Head of caudate nucleus (tissue), 42 donors: ENCODE measurements around the gene PHETA2.

Experiments used
- DNase-seq, 42 donors: peaks; one replicate each; pipeline versions ENCODE4 v3.0.0 to v3.0.0-alpha.2; 2020 to 2021; ENCODE audit warnings: mixed read lengths in 7 of 42
- intact Hi-C: fragments of 100-400 bp; cut with DNase I; formaldehyde crosslinking; loops from one replicate; pipeline ENCODE4 v1.15.0; 2022

PHETA2 gene

DNA sequence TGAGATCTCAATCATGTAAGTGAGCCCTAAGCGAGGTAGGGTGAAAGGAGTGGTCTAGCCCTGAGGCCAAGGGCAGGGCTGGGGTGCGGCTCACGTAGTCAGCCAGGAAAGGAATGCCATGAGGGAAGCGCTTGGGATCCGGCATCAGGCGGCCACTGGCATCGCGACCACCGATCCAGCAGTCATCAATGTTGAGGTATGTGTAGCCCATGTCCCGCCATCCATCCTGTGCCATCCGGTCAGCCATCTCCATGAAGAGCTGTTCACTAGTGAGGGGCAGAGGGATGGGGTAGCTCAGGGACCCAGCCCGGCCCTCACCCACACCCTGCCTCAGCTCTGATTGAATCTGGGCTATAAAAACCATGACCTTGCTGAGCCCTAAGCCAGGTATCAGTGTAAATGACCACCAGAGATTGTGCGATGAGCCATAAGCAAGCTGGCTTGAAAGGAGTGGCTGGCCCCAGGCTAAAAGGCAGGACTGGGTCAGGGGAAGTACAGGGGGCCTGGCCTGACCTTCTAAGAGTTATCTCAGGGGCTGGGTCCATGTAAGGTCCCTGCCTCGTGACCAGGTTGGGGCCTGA is 6.3 kb upstream of the PHETA2 start:
- peak in 2 of 42 donors; percentile 13 to 30 for DNase-seq
- intact Hi-C loops, result no loop called here

DNA sequence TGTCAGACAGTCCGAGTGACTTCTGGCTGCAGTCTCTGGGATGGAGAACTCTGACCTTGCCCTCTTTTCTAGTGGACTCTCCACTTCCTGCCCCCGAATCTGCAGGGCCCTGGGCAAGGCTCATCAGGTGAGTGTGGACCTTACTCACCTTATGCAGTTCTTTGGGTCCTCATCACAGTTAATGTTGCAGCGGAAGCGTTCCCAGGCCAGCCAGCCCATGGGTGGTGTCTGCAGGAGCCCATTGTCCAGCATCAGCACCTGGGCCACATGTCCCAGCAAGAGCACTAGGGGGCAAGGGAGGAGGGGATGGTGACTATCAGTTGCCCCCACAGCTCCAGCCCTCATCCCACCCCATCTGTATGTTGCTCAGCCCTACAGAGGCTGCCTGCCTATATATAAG is 5.8 kb upstream of the PHETA2 start:
- intact Hi-C loops, result no loop called here
- peak in 2 of 42 donors; percentile 6 to 16 for DNase-seq

DNA sequence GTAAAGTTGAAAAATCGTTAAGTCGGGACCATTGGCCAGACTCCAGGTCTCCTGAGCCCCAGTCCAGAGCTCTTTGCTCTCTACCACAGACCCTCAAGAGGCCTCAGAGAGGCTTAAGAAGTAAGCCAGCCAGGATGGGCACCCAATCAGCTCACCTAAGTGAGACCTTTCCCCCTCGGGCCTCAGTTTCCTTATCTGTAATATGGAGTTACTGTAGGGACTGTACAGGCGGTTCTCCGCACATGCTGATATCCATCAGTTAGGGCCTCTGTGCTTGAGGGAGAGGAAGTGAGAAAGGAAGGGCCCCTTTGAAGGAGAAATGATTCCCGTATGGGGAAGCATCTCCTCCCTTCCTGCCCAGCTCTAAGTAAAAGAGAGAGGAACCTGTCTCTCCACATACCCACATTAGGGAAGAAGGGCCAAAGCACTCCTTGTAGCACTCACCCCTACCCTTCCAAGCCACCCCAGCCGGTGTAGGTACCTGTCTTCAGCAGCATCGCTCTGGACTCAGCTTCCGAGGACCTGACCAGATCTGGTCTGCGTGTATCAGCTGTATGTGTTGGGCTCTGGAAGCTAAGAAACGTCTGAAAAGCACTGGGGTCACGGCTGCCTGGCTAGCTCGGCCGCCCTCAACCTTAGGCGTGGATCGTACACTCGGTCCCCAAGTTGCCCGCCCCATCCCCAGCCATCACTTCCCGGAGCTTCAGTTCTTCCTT is 4.1 kb upstream of the PHETA2 start:
- peak in 9 of 42 donors; percentile 10 to 41 (median 30) for DNase-seq
- intact Hi-C loops, result loop anchor here (10.0 kb wide), 1 partner anchor 105 kb away; the partner anchor contains the start of gene SEPTIN3

DNA sequence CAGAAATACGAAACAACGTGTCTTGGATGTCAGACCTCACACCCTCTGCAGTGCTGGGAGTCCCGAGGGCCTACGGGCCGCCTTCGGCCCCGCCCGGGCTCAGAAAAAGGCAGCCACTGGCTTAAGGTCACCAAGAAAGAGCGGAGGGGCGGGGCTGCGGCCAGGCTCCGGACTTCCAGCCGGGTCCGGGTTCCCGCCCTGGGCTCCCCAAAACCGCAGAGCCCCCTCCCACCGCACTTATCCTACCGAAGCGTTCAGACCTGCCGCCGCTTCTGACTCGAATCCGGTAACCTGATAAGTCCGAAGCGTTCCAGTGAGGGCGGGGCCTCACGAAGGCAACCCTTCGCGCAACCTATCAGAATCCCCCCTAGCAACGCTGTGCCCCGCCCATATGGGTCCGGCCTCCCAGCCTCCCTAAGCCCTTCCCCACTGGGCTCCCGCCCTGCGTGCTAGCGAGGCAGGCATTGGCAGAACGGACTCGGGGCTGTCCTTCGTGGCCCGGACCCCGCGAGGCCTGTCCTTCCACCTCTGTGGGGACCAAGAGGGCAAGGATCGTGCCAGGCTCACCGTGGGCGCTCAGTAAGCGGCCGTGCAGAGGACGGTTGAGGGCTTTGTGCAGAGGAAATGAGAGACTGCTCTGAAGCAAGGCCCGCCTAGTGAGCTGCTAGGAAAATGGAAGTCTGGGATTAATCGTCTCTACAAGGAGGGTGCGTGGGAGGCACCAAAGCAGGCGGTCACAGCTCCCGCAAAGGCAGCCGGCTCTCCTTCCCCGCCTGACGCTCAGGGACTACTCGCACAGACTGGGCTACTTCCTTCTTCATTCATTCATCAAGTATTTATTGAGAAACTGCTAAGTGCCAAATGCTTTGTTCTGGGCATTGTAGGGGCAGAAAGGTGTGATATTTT is 3.3 kb upstream of the PHETA2 start, which contains the start of gene NAGA:
TSS of gene NAGA (minus strand) at position 296 of the 906 bp plus-strand sequence. CDS start 515 bp downstream, outside the sequence.
- intact Hi-C loops, result loop anchor here (10.0 kb wide), 1 partner anchor 106 kb away; the partner anchor contains the start of gene SEPTIN3
- peak; percentile 84 to 98 (median 95) for DNase-seq

DNA sequence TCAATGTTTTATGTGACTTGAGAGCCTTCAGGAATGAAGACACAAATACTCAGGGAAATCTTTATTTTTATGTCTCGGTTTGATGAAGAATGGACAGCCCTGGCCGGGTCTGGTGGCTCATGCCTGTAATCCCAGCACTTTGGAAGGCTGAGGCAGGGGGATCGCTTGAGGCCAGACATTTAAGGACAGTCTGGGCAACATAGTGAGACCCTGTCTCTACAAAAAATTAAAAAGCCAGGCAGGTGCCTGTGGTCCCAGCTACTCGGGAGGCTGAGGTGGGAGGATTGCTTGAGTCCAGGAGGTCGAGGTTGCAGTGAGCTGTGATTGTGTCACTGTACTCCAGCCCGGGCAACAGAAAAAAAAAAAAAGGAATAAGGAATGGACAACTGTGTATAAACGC is 2.5 kb upstream of the PHETA2 start:
- intact Hi-C loops, result loop anchor here (10.0 kb wide), 1 partner anchor 107 kb away; the partner anchor contains the start of gene SEPTIN3
- DNase-seq, result peak in 2 of 42 donors; percentile 7 to 33

DNA sequence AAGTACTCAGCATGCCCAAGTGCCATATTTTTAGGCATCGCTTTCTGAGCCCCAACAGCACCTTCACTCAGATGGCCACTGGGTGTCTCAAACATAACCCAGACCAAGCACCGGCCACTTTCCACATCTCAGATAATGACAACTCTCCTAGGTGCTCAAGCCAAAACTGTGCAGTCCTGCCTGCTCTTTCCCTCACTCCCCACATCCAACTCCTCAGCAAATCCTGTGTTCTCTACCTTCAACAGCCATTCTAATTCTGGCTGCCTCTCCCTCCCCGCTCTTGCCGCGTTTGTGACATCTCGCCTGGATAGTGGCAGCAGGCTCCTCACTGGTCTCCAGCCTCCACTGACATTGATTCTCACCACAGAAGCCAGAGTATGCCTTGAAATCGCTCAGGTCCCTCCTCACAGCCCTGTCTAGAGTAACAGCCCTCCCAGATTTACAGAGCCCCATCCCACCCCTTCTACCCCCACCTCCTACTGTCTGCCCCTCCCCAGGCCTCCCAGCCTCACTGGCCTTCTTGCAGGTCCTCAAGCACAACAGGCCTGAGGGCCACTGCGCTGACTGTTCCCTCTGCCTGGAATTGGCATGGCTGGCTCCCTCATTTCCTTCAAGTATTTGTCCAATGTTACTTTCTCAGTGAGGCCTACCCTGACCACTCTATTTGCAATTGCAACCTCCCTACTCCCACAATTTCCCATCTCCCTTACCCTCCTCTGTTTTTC is 1.3 kb upstream of the PHETA2 start:
- intact Hi-C loops, result loop anchor here (10.0 kb wide), 1 partner anchor 108 kb away; the partner anchor contains the start of gene SEPTIN3

DNA sequence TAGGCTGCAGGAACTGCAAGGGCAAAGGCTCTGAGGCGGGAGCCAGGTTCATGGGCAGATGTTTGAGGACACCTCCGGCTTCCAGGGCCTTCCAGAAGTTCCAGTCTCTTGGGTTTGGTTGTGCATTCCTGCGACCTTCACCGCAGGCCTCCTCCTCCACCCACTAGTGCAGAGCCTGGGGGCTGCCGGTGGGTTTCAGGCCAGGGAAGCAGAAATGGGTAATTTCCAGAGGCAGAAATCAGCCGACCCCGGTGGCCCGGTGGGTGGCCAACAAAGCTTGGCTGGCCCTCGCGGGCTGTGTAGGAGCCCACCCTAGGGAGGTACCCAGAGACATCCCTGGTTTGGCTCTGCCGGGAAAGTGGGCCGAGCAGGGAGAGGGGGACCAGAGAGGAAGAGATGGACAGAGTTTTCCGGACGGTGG is 417 bp upstream of the PHETA2 start:
- intact Hi-C loops, result loop anchor here (10.0 kb wide), 1 partner anchor 109 kb away; the partner anchor contains the start of gene SEPTIN3

More for the DNA sequence above, 1.3 kb upstream of the PHETA2 start:
- DNase-seq, result peak in 1 of 42 donors; percentile 24

DNA sequence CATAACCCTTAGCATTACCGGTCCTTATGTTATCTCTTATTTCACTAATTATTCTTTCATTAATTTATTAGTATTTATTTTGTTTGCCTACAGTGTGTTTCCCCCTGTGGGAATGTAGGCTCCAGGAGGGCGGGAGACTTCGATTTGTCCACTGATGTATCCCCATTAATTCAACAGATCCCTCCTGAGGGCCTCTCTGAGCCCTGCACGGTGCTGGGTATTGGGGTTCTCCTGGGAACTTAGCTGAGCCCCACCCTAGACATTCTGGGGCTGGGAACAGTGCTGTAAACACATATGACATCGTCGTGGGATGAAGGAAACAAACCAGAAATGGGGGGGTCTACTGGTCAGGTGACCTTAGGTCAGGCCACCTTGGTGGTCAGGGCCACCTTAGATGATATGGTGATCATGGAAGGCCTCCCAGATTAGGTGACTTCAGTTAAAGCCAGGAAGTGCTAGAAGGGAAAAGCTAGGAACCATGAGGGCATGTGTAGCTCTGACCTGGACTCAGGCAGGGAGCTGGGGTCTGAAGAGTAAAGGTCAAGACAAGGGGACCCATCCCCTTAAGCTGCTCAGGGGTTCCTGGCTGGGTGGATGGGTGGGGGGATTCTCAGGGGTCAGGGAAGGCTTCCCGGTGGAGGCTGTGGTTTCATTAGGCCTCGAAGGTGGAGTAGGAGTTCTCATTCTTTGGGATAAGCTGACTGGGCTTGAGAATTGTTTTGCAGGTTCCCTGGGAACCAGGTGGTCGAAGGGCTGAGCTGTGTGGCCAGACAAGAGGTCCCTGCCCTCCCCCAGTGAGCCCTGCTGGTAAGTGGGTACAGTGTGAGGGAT is 1.0 kb downstream of the PHETA2 start:
- no peak for DNase-seq
- intact Hi-C loops, result loop anchor here (10.0 kb wide), 1 partner anchor 110 kb away; the partner anchor contains the start of gene SEPTIN3

More for the DNA sequence above, 417 bp upstream of the PHETA2 start:
- DNase-seq, result peak in 2 of 42 donors; percentile 13 to 25

DNA sequence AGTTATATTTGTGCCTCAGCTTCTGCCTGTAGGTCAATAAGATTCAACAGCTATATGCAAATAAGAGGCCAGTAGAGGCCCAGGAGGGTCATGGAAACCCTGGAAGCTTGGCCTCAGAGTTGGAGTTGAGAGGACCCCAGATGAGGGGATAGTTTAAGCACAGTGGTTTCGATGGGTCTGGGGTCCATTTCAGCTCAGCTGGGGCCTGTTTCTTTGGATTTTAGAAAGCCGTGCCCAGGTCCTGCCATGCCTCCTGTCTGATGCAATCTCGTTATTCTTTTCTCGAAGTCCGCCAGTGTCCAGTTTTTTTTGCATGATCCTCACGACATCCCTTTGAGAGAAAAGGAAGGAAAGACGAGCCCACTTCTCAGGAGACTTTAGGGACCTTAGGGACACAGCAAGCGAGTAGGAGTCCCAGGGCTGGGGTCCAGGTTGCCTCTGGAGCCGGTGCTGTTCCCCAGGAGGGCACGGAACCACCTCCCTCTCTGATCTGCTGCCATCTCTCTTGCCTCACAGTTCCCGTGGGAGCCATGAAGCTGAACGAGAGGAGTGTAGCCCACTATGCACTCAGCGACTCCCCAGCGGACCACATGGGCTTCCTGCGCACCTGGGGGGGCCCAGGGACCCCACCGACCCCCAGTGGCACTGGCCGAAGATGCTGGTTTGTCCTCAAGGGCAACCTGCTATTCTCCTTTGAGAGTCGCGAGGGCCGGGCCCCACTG is 2.9 kb downstream of the PHETA2 start:
- intact Hi-C loops, result loop anchor here (10.0 kb wide), 1 partner anchor 112 kb away; the partner anchor contains the start of gene SEPTIN3
- DNase-seq, result peak in 3 of 42 donors; percentile 4 to 34 (median 24)

DNA sequence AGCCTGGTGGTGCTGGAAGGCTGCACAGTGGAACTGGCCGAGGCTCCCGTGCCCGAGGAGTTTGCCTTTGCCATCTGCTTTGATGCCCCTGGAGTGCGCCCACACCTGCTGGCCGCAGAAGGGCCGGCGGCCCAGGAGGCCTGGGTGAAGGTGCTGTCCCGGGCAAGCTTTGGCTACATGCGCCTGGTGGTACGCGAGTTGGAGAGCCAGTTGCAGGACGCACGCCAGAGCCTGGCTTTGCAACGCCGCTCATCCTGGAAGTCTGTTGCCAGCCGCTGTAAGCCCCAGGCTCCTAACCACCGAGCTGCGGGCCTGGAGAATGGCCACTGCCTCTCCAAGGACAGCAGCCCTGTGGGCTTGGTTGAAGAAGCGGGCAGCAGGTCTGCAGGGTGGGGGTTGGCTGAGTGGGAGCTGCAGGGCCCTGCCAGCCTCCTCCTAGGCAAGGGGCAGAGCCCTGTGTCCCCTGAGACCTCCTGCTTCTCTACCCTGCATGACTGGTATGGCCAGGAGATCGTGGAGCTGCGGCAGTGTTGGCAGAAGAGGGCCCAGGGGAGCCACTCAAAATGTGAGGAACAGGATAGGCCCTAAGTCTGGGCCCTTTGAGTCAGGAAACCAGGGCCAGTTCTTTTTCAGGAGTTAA is 3.6 kb downstream of the PHETA2 start:
- intact Hi-C loops, result loop anchor here (10.0 kb wide), 1 partner anchor 113 kb away; the partner anchor contains the start of gene SEPTIN3
- peak in 3 of 42 donors; percentile 16 to 30 (median 18) for DNase-seq

DNA sequence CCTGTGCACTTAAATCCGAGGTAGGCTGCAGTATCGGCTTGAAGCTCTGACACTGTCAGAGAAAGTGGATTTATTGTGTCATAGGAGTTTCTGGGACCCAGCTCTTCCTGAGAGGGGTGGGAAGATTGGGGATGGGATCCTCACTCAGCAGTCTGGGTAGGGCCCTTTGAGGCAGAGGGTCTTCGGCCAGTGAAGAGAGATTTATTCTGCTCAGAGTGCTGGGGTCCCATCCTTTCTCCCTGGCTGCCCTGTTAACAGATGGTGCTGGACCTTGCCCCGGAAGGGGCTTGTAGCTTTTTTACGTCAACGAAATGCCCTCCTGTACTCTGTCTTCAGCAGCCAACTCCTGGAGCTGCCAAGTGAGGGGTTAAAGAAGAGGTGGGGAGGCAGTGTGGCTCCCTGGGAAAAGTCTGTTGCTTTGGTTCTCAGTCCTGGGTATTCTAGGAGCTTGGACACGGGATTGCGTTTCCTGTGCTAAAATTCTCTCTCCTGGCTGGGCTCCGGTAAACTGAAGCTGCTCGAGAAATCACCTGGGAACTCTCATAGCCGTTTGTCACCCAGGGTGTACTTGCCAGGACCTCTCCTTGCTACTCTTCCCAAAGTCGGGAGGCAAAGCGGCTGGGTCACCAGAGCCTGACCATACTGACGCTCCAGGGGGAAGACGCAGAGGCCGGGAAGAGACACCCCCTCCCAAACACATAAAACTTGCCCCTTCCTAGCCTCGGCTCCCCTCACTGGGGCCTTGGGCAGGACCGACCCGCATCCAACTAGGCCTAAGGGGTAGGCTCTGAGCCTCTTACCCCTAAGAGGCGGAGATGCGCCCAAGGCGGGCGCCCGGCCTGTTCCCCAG is 4.6 kb downstream of the PHETA2 start:
- peak in 12 of 42 donors; percentile 6 to 56 (median 24) for DNase-seq
- intact Hi-C loops, result loop anchor here (10.0 kb wide), 1 partner anchor 114 kb away; the partner anchor contains the start of gene SEPTIN3

DNA sequence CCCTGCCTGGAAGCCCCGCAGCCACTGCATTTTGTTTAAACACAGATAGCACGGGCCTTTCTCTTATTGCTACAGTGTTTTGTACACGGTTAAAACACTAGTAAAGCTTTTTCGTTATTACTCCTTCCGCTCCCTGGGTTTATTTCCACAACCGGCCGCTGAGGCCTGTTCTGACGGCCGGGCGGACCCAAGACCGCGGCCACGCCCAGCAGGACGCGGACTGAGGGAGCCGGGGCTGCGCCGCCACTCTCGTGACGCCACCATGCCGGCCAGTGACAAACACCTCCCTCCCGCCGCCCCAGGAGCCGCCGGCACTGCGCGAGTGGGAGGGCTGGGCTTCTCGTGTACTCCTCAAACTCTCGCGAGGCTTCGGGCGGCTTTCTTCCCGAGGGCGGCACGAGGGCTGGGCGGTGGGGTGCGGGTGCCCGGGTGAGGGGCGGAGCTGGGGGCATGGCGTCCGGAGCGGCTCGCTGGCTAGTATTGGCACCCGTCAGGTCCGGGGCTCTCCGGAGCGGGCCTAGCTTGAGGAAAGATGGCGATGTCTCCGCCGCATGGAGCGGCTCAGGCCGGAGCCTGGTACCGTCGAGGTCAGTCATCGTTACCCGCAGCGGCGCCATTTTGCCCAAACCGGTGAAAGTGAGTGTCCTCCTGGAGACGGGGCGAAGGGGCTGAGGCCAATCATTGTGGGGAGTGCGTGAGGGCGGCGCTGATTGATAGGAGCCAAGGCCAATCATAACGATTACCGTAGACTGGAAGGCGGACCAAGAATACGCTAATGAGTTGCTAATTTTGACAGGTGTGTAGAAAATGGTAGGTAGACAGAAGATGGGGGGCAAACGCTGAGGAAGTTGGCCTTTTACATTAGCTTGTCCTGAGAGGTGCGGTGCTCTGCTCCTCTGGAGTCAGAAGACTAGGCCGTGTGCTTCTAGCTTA is 5.5 kb downstream of the PHETA2 start, which contains the start of gene SMDT1:
TSS of gene SMDT1 (plus strand) at position 382 of the 933 bp plus-strand sequence. CDS start at position 451, 69 bp downstream.
- DNase-seq, result peak; percentile 97 to 100 (median 99)
- intact Hi-C loops, result loop anchor here (10.0 kb wide), 1 partner anchor 115 kb away; the partner anchor contains the start of gene SEPTIN3

DNA sequence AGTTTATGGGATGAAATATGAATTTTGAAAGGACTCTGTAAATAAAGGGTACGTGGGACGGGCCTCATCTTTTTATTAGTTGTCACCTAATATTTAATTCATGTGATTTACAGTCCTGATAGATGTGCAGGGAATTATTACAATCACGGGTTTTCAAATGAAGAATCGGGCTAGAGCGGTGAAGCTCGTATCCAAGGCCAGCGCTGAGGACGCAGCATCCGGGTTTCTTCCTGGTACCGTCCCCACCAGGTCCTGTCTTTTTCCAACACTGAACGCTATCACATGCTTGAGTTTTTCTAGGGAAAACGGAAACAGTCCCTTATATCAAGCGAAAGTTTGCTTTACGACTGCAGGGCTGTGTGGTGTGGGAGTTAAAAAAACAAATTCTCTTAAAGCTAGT is 6.2 kb downstream of the PHETA2 start:
- intact Hi-C loops, result no loop called here
- DNase-seq, result peak in 39 of 42 donors; percentile 20 to 81 (median 61)

DNA sequence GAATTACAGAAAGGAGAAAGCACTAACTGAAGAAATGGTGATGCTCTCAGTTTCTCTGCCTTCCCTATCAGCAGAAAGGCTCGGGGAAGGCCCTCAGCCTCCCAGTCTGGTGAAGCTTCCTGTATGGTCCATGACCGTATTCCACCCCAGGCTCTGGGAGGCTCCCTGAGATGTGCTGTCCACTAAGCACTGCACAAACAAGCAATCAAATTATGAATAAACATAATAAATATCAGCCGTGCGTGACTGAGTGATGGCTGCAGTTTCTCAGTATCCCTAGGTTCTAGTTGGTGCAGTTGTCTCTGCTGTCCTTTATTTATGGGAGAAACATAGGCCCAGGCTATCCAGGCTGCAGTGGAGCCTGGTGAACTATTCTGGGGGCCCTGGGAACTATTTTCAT is 9.1 kb downstream of the PHETA2 start:
- intact Hi-C loops, result no loop called here
- no peak for DNase-seq
